KMS-11 (cell line): ENCODE measurements around the gene MCIDAS.
A peak's percentile ranks its signal among the peaks of the same experiment; 100 is the strongest.

Experiments used
- H2AFZ ChIP-seq: fragments of 200-600 bp; sonication (generic); 2 replicates; pipeline ENCODE4 v1.6.1; 2016; ENCODE audit warnings: antibody characterized with exemption, mixed run types, low read depth
- H3K27ac ChIP-seq: fragments of 200-600 bp; sonication (generic); 2 replicates; pipeline ENCODE4 v1.6.1; 2016; ENCODE audit warnings: mild to moderate bottlenecking, mixed run types
- H3K27me3 ChIP-seq: fragments of 200-600 bp; sonication (generic); 2 replicates; pipeline ENCODE4 v1.6.1; 2017; ENCODE audit warnings: mild to moderate bottlenecking, low read depth, mixed run types, moderate library complexity; ENCODE audit not compliant: insufficient read depth
- H3K36me3 ChIP-seq: fragments of 200-600 bp; sonication (generic); 2 replicates; pipeline ENCODE4 v1.6.1; 2017; ENCODE audit warnings: mild to moderate bottlenecking, mixed run types; ENCODE audit not compliant: insufficient read depth
- H3K4me1 ChIP-seq: fragments of 200-600 bp; sonication (generic); 2 replicates; pipeline ENCODE4 v1.6.1; 2016; ENCODE audit warnings: mild to moderate bottlenecking, low read depth, mixed run types; ENCODE audit not compliant: poor library complexity, severe bottlenecking
- H3K4me2 ChIP-seq: fragments of 200-600 bp; sonication (generic); 2 replicates; pipeline ENCODE4 v1.7.0; 2016; ENCODE audit warnings: mild to moderate bottlenecking, mixed run types
- H3K4me3 ChIP-seq: fragments of 200-600 bp; sonication (generic); IDR thresholded peaks from 2 replicates; pipeline ENCODE4 v1.6.1; 2017; ENCODE audit warnings: low read depth, low read length, mixed read lengths; ENCODE audit not compliant: insufficient read depth
- H3K79me2 ChIP-seq: fragments of 200-600 bp; sonication (generic); 2 replicates; pipeline ENCODE4 v1.6.1; 2016; ENCODE audit warnings: low read depth, mixed run types; ENCODE audit not compliant: insufficient read depth
- H3K9ac ChIP-seq: fragments of 200-600 bp; sonication (generic); 2 replicates; pipeline ENCODE4 v1.6.1; 2016; ENCODE audit warnings: mild to moderate bottlenecking, mixed run types
- H4K20me1 ChIP-seq: fragments of 200-600 bp; sonication (generic); 2 replicates; pipeline ENCODE4 v1.6.1; 2016; ENCODE audit warnings: mild to moderate bottlenecking, mixed run types; ENCODE audit not compliant: insufficient read depth
- CTCF ChIP-seq: fragments of 200-600 bp; sonication (generic); conservative IDR thresholded peaks from 2 replicates; pipeline ENCODE4 v1.6.1; 2017; ENCODE audit warnings: low read depth, mild to moderate bottlenecking, antibody characterized with exemption, low read length, moderate library complexity, mixed read lengths

MCIDAS gene

GRCh38 chr5:55191165-55191564 lies 36.0 kb downstream of the MCIDAS start:
- H3K27me3 ChIP-seq = no peaks in the 10 kb centered on the region
- no peak for TF ChIP-seq CTCF
- no peak overlapping the region for H2AFZ ChIP-seq
- no peaks in the 10 kb centered on the region for H4K20me1 ChIP-seq
- peaks cover 5% of the 10 kb centered on the region for H3K4me1 ChIP-seq
- no peak overlapping the region for H3K4me3 ChIP-seq
- no peaks in the 10 kb centered on the region for H3K36me3 ChIP-seq
- no peak overlapping the region for H3K4me2 ChIP-seq
- H3K9ac ChIP-seq = no peak overlapping the region
- no peaks in the 10 kb centered on the region for H3K79me2 ChIP-seq
- H3K27ac ChIP-seq = no peak overlapping the region

GRCh38 chr5:55188656-55189540 lies 38.2 kb downstream of the MCIDAS start:
- Histone ChIP-seq H3K4me3 (no peak overlapping the region), H4K20me1 (no peaks in the 10 kb centered on the region), H3K4me1 (no peaks in the 10 kb centered on the region), H3K9ac (no peak overlapping the region), H3K27me3 (no peaks in the 10 kb centered on the region), H3K79me2 (no peaks in the 10 kb centered on the region), H3K36me3 (no peaks in the 10 kb centered on the region), H2AFZ (no peak overlapping the region), H3K4me2 (no peak overlapping the region), H3K27ac (no peak overlapping the region)
- no peak for TF ChIP-seq CTCF

GRCh38 chr5:55187370-55187769 lies 39.7 kb downstream of the MCIDAS start:
- Histone ChIP-seq H3K4me3 (no peak overlapping the region), H3K36me3 (no peaks in the 10 kb centered on the region), H3K4me1 (no peaks in the 10 kb centered on the region), H2AFZ (no peak overlapping the region), H3K27ac (no peak overlapping the region), H4K20me1 (no peaks in the 10 kb centered on the region), H3K9ac (no peak overlapping the region), H3K79me2 (no peaks in the 10 kb centered on the region), H3K4me2 (no peak overlapping the region), H3K27me3 (no peaks in the 10 kb centered on the region)
- TF ChIP-seq CTCF = peak; percentile 46; the same call in 1 of the 2 replicates

- Histone ChIP-seq H3K27me3 (no peaks in the 10 kb centered on the region), H3K79me2 (no peaks in the 10 kb centered on the region), H2AFZ (no peak overlapping the region), H3K36me3 (no peaks in the 10 kb centered on the region), H3K4me2 (no peak overlapping the region), H3K27ac (no peak overlapping the region), H3K9ac (no peak overlapping the region), H4K20me1 (no peaks in the 10 kb centered on the region), H3K4me3 (no peak overlapping the region), H3K4me1 (peaks cover 12% of the 10 kb centered on the region)
- no peak for TF ChIP-seq CTCF
These were observed 47.1 kb downstream of the MCIDAS start for GRCh38 chr5:55180016-55180415.
